Measurements from ENCODE around the gene AFF2.

AFF2 gene

DNA sequence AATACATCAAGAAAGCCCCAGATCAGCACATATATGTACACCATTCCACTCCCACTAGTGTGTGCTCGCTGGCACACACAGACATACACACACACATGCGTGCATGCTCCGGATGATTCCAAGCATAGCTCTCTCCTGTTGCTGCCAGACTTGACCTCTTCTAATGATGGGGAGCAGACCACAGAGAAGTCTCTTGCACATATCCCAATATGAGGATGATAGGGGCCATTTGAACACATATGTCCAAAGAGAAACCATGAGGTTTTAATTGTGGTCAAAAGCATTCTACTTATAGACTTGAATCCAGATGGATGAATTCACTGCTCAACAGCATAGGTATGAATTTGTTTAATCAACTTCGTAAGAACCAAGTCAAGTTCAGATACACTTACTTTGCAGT, 214.9 kb downstream of the AFF2 start:
- in situ Hi-C loops (cut with MboI; ENCODE audit: low sequenced_read_pairs): no loop called here

DNA sequence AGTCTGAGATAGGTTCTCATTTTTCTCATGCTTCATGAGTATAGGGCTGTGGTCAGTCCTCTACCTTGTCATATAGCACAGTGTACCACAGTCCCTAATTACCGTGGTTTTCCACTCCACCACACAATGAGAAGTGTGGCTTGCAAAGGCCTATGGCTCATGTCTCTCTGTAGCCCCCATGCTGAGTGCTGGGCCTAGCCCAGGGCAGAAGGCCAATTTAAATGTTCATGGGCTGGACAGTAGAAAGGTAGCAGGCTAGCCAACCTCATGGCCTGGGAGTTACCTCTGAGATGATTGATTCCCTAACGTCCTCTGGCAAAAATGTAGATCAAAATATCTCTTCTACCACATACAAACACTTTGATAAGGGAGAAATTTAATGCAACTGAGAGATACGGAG, 222.5 kb downstream of the AFF2 start:
- in situ Hi-C loops (cut with MboI; ENCODE audit: low sequenced_read_pairs): no loop called here

DNA sequence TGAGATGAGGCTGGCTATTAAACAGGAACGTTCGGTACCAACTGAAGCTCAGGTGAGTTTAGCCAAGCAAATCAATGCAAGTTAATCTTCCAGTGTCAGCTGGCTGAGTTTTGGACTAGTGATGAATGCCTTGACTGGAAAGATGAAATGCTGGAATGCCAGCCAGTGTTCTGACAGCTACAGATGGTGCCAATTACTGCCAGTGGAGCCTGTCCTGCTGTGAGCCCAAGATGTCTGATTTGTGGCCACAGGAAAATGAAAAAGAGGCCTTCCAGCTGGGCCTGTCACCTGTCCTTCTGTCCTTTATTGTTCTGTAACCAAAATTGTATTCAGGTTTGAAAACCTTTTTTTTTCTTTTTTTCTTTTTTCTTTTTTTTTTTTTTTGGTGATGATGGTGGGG, 223.1 kb downstream of the AFF2 start:
- in situ Hi-C loops (cut with MboI; ENCODE audit: low sequenced_read_pairs): no loop called here

DNA sequence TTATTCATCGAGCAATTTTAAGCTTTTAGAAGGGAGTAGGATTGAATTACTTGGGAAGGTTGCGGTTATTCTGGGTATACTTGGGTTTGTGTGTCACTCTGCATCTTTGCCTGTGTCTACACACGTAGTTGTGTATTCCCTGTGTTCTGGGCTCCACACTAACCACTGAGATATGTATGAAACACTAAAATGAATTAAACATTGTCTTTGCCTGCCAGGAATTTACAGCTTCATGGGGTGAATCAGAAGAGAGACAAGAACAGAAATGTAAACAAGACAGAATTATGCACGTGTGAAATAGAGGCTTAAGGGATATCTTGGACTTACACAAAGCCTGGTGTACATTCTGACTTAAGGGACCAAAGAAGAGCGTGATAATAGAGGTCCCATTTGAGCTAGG, 228.5 kb downstream of the AFF2 start:
- in situ Hi-C loops (cut with MboI; ENCODE audit: low sequenced_read_pairs): no loop called here

DNA sequence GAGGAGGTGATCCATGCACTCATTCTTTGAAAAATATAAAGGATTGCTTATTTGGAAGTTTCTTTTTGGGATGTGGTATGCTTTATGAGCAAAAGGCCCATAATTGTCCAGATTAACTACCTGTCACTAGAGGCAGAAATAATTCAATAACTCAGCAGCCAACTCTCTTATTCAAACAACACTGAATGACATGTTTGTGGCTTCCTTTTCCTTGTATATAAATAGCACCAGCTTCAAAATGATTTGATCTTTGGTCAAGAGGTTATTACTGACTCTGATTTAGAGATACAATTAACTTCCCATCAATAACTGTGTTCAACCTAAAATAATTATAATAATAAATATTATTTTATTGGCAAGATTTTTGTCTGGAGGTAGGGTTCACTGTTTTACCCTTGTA, 232.3 kb downstream of the AFF2 start:
- in situ Hi-C loops (cut with MboI; ENCODE audit: low sequenced_read_pairs): no loop called here

DNA sequence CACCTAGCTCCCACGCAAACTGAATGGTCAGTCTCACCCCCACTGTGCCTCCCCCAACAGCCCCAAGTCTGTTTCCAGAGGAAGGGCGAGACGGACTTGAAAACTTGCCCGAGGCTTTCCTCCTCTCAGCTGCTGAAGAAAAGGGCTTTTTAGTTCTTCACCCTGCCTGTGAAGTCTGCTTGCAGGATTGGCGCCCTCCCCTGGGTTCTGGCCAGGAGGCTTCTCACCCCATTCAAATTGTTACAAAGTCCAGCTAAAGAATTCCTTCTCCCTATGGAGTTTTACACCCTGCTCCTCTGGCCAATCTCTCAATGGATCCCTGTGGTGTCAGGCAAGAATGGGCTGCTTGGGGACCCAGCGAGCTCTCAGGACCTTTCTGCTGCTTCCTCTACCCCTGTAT, 241.0 kb downstream of the AFF2 start:
- in situ Hi-C loops (cut with MboI; ENCODE audit: low sequenced_read_pairs): no loop called here

DNA sequence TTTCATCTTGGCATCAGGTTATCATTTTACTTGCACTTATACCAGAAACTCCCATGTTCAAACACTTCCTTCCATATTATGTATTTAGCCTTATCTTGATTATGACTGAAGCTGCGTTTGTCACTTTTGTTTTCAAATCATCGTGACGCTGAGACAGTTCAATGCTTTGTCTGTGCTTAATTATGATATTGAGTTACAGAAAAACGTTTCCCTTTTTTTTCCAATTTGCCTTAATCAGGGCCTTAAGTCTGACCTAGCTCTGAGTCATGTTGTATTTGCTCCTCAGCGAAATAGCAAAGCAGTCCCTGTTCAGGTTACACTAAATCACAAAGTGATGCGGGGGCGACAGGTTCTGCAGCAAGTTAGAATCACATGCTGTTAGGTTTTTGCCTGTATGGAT, 254.7 kb downstream of the AFF2 start:
- in situ Hi-C loops (cut with MboI; ENCODE audit: low sequenced_read_pairs): no loop called here

DNA sequence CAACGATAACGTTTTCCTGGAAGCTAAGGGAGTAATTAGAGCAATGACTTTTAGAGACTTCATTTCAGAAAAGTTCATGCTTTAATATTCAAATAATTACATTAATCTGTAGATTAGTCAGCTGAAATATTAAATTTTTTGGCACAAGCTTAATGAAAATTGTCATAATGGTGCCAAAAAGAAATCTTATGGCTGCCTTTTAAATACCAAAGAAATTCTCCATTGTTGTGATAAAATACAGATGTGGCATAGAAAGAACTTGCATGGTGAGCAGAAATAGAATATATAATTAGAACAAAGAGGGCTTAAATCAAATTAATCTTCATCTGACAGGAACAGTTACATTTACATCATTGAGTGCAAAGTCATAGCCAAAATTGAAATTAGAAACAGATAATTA, 263.5 kb downstream of the AFF2 start:
- in situ Hi-C loops (cut with MboI; ENCODE audit: low sequenced_read_pairs): no loop called here

DNA sequence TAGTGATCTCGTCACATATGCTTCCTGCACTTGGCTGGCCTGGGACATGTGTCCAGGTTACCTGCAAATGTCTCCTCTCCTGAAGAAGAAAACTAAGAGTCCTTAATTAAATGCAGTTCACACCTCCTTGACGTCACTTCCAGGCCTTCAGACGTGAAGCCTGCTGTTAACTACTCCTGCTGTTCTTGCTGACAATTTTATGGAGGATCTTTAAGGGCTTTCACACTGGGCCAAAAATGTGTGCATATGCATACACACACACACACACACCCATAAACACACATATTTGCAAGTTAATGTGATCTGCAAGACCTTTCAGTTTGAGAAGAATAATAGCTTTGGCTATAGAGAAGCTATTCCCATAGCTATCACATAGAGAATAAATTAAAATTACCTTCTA, 267.9 kb downstream of the AFF2 start:
- in situ Hi-C loops (cut with MboI; ENCODE audit: low sequenced_read_pairs): no loop called here

DNA sequence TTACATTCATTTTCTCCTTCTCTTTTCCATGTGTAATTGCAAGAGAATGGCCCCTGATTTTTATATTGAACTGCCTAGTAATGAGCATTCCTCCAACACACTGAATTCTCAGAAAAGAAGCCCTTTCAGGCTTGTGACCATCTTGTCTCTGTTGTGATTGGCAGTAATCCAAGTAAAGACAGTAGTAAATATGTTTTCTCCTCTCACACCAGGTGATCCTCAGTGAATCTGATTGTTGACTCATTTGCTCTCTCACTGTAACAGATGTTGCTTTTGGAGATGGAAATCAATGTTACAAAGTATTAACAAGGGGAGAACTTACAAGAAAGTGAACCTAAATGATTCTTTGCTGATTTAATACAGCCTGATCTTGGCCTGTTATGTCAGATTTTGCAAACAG, 271.0 kb downstream of the AFF2 start:
- in situ Hi-C loops (cut with MboI; ENCODE audit: low sequenced_read_pairs): no loop called here

DNA sequence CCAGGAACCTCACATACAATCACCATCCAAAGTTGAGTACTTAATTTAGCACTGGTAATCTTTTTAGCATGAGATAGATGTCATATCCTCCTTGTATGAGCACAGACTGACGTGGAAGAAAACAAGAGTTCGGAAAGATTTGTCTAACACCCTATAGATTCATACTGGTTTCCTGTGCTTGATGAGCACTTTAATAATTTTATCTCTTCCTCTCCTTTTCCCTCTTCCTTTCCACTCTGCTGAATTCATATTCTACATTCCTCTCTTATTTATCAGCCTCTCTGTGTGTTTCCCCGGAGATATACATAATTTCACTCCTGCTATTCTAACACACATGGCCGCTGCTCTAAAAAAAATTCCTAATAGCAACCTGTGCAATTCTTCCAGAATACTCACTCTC, 273.9 kb downstream of the AFF2 start:
- in situ Hi-C loops (cut with MboI; ENCODE audit: low sequenced_read_pairs): no loop called here

DNA sequence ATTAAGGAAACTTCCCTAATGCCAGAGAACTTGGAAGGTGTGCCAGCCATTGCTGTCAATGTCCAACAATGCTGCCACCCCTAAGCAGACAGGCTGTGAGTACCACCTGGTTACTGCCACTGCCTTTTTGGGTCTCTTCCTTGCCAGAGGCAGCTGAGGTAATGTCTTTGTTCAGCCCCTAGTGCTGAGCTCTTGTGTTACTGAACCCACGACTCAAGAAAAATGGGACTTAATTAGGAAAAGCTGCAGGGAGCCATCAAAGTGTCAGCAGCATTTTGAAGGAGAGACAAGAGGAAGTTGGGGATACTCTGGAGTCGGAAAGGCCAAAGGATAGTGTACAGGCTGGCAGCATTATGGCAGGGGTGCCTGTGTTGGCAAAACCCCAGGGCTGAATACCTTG, 283.7 kb downstream of the AFF2 start:
- in situ Hi-C loops (cut with MboI; ENCODE audit: low sequenced_read_pairs): no loop called here

DNA sequence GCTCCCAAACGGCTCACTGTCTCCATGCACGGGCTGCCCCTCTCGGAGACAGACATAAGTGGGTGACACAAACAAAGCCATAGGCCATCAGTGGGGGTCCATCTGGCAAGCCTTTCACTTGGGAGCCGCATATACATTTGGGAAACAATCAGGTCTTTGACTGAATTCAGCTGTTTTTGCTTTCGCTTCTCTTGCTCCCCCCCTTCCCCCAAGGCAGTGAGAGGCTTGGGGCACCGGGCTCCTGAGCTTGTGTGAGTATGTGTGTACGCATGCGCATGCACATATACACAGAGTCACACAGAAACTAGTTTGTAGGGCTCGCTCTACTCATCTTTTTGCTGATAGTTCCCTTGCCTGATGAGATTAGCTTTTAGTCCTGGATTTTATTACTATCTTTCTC, 284.4 kb downstream of the AFF2 start:
- in situ Hi-C loops (cut with MboI; ENCODE audit: low sequenced_read_pairs): no loop called here

DNA sequence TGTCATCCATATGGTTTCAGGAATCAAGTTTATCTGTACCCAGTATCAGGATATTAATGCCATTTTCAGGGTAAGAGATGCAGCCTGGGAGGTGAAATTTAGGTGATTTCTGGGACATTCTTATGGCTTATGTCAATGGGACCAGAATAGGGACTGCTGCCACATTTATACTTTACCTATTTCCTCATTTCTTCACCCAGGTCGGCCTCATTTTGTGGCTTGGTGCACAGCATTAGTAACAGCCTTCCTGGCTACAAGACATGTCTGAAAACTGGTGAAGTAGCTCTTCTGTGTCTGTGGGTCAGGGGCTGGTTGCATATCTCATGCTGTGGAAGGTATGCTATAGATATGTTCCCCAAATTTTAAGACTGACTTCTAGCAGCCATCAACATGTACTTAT, 284.8 kb downstream of the AFF2 start:
- in situ Hi-C loops (cut with MboI; ENCODE audit: low sequenced_read_pairs): no loop called here

DNA sequence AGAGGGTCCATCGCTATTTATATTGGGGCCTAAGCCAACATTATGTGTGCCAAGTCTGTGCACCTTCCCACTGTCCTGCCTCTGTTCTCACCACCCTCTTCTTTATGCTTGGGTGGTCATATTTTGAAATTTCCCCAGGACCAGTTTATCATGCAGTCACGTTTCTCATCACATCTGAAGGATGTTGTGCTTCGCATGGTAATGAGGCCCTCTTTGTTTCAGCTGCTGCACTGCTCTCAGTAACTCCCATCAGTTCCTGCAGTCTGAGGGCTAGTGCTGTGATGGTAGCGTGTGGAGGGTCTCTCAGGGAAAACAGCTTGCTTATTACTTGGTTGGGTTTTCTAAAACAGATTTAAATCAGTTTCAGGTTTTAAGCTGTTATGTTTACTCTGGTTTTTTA, 288.0 kb downstream of the AFF2 start:
- in situ Hi-C loops (cut with MboI; ENCODE audit: low sequenced_read_pairs): no loop called here

DNA sequence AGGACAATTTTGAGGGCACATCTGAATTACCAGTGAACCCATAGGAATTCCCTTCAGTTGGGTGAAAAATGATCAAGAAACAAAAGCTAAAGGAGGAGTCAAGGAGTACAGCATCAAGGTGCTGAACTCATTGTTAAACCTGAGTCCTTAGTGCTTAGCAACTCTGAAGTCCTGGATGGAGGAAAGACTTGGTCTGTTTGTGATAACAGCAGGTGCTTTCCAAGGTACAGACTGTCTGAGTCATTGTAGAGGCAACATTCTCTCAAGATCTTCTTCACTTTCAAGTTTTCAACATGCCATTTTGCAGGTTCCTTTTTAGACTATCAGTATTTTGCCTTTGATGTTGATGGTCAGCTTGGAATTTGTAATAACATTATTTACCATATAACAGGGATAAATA, 293.9 kb downstream of the AFF2 start:
- in situ Hi-C loops (cut with MboI; ENCODE audit: low sequenced_read_pairs): no loop called here

DNA sequence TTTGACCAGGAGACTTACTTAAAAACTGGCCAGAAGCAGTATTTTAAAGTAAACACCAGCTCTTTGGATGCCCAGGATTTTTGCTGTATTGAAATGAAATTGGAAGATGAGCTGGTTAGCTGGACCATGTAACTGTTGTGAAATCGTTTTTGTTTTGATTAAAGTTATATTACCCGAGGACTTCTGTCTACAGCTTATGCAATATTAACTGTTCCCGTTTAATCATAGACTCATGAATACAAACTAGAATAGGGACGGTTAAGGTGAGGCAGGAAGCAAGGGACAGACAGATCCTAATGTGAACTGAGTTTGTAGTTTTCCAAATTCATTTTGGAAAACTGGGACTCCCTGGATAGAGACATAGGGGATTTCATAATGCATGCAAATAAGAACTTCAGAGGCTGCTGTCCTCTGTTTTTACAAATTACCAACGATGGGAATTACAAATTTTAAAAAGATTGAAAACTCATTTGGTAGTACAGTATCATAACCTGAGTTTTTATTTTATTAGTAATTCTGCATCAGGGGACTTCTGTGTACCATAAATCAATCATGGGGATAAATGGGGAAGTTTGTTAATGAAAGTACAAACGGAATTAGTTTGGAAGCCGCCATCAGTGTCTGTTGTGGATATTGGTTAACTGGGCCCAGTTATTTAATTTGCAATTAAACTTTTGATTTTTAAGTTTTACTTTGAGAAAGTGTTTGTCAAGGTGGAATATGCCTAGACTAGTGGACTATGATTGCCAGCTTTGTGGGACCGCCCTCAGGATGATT, 304.4 kb downstream of the AFF2 start:
- in situ Hi-C loops (cut with MboI; ENCODE audit: low sequenced_read_pairs): no loop called here

DNA sequence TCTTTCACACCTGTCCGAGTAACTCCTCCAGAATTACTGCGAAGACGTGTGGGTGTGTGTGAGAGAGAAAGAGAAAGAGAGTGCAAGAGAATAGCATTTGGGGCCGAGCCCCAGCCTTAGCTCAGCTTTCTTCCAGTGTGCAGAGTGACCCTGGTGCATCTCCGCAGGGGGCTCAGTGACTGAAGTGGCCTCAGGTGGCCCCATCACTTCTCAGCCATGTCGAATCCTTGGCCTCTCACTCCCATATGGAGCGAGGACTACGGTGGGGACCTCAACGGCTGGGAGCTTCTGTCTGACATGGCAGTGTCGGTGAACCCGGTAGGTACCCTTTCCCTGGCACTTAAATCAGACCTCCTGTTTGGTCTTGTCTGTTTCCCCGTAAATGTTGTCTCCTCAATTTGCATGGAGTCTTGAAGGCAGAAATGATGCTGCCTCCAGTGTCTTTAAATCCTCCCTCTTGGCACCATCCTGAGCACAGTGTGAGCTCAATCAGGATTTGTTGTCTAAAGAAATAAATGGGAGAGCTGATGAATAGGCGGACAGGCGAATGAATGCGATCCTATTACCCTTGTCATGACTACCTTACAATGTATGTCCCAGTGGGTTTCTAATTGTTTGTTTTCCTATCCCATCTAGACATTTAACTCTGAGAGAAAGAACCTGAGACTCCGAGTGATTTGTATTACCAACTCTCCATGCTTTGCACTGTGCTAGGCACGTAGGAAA, 305.9 kb downstream of the AFF2 start:
- in situ Hi-C loops (cut with MboI; ENCODE audit: low sequenced_read_pairs): no loop called here

DNA sequence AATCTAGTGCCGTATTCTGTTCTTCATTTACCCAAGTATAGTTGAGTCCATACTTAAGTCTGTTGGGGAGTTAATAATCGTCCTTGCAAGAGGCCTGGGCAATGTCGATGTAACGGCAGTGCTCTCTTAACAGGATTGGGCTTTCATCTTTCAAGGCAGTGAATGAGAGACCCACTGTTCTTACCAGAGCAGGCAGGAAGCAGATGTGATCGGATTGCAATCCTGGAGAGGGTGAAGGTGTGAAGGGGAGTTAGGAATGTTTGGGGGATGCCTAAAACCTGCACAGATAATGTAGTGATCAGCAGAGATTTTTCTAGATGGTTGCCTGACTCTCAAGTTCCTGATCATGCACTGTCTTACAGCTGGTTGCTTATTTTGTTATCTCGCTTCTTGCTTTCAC, 308.4 kb downstream of the AFF2 start:
- in situ Hi-C loops (cut with MboI; ENCODE audit: low sequenced_read_pairs): no loop called here

DNA sequence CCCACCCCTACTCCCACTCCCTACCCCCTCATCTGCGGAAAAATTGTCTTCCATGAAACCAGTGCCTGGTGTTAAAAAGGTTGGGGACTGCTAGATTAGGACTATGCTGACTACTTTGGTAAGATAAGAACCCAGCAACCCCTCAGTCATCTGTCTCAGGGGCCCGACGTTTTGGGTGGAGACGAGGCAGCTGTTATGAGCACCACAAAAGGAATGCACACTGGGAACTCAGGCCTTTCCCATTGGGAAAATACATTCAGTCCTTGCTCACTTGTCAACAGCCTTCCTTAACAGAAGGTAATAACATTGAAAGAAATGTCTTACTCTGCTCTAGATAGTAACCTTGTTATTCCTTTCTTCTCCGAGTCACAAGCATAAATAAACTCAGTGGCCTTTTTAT, 310.8 kb downstream of the AFF2 start:
- in situ Hi-C loops (cut with MboI; ENCODE audit: low sequenced_read_pairs): no loop called here

DNA sequence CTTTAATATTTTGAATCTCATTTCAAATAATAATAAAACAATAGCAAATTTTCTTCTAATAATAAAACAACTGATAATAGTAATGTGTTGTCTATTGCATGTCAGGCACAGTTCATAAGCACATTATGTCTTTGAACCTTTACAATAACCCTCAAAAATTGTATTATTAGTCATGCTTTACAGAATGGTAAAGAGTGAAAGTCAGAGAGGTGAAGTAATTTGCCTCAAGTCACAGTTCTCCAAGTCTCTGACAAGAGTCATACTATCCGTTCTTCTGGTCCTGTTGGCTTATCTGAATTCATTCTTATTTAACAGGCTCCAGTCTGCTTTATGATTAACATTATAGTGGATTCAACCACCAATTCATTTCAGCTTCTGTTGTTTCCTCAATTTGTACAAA, 313.0 kb downstream of the AFF2 start:
- in situ Hi-C loops (cut with MboI; ENCODE audit: low sequenced_read_pairs): no loop called here

DNA sequence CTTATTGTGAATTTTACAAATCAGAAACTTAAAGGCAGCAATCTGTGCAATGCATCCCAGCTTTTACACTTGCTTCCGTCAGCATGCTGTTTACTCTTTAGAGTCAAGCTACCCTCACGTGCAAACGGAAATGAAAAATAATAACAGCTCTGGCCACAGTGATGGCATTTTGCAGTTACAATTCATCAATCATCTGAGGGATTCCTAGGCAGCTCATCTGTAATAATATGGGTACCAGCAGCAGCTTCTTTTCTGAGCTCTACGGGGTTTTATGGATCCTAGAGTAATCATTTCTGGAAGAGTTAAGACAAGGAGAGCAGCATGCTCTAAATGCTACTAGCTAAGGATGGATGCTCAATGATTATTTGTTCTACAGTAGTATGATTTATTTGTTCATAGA, 313.6 kb downstream of the AFF2 start:
- in situ Hi-C loops (cut with MboI; ENCODE audit: low sequenced_read_pairs): no loop called here
